A375 (cell line): Measurements from ENCODE around the gene SUPT3H. TPM values are rescaled to one million over a fixed set of nuclear protein-coding genes. Genes with fewer than 3 reads are reported as not detected.

Experiments
- small RNA-seq: library from RNA; depleted of rRNA; stranded (forward); fragments of <200 nt; gene quantifications from one replicate; pipeline ENCODE3, GENCODE V24; 2014
- total RNA-seq: library from RNA; depleted of rRNA; stranded (reverse); fragments of >200 nt; shearing (Covaris generic); gene quantifications from 2 replicates; pipeline ENCODE4 v1.2.3, GENCODE V29; 2014; rRNA removed

Gene SUPT3H
- 2.2 and 3.5 TPM in 2 replicates for total RNA-seq

DNA sequence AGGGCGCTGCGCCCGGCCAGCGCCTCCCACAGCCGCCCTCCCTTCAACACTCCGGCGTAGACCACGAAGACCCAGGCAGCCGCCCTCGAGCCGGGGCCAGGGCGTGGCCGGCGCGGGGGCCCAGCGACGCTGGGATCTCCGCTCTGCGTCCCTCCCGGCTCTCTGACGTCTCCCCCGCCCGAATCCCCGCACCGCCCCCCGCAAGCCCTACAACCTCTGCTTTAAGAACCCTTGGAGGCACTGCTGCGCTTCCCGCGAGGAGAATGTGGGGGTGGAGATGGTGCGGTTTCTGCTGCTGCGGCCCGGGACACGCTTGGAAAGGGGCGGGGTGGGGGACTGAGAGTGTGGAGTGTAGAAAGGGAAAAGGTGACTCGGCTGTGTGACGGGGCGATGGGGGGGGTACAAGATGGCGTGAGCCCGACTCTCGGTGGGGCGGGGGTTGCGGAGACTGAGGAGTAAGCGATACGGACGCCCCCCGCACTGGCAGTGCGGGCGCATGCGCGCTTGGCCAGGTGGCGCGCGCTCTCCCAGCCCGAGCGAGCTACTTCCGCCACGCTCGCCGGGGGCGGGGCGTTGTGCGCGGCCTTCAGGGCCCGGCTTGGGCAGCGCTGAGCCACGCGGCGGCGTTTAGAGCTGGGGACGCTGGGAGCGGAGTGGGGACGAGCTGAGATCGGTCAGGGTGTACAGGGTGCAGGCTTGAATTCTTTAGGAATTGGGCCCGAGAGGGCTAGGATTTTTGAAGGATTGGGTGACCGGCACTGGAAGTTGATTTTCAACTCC is at the start of gene SUPT3H:
Gene SUPT3H, minus strand, starts transcription at position 381 of the 780 bp plus-strand sequence.

DNA sequence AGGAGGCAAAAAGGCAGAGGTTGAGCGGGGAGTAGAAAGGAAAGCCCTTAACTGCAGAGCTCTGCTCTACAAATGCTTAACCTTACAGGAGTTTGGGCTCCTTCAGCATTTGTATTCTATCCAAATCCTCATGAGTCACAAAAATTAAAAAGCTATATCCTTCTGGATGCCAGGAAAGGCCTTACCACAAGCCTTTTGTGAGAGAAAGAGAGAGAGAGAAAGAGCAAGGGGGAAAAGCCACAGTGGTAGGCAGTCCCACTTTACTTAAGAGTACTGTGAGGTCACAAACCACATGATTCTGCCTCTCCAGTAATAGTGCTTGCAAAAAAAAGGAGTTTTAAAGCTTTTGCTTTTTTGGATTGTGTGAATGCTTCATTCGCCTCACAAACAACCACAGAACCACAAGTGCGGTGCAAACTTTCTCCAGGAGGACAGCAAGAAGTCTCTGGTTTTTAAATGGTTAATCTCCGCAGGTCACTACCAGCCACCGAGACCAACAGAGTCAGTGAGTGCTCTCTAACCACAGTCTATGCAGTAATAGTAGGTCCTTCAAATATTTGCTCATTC is 49.7 kb downstream of the SUPT3H start, which contains the start of gene RUNX2:
Gene RUNX2, plus strand, starts transcription at position 375 of the 567 bp plus-strand sequence. CDS start 397 bp downstream, outside the sequence.

Small RNAs within 50 kb of the gene (small RNA-seq; reads per million reads assigned to genes)
- gene MIR586: not detected

Other genes starting within 250 kb of the SUPT3H start
- 1.4 and 1.5 TPM in 2 replicates for gene RUNX2, start 49.6 kb downstream of the SUPT3H start, total RNA-seq